C4-2B (cell line): ENCODE measurements around the gene COG8.

Experiments used
- CTCF ChIP-seq: fragments of 450-650 bp; conservative IDR thresholded peaks from 2 replicates; pipeline ENCODE4 v1.5.1; 2017; ENCODE audit warnings: mild to moderate bottlenecking
- ZFX ChIP-seq: fragments of 450-650 bp; IDR thresholded peaks from 2 replicates; pipeline ENCODE4 v1.6.1; 2017

- peak; percentile 79 for TF ChIP-seq CTCF
- TF ChIP-seq ZFX, result no peak
Observed at GRCh38 chr16:69286941-69287713, 52.2 kb downstream of the COG8 start.
